IPS-11a (cell line): ENCODE results near the gene MAP1B.

Source experiments
- H3K4me3 ChIP-seq: one replicate; pipeline ENCODE4 v1.5.1; 2013; ENCODE audit warnings: low read depth, low read length, control low read depth

MAP1B gene

GRCh38 chr5:72129725-72130124, 22.4 kb downstream of the MAP1B start:
- no peak overlapping the region for H3K4me3 ChIP-seq

- H3K4me3 ChIP-seq: no peak overlapping the region
These were observed 23.1 kb downstream of the MAP1B start for GRCh38 chr5:72130351-72130761.

DNA sequence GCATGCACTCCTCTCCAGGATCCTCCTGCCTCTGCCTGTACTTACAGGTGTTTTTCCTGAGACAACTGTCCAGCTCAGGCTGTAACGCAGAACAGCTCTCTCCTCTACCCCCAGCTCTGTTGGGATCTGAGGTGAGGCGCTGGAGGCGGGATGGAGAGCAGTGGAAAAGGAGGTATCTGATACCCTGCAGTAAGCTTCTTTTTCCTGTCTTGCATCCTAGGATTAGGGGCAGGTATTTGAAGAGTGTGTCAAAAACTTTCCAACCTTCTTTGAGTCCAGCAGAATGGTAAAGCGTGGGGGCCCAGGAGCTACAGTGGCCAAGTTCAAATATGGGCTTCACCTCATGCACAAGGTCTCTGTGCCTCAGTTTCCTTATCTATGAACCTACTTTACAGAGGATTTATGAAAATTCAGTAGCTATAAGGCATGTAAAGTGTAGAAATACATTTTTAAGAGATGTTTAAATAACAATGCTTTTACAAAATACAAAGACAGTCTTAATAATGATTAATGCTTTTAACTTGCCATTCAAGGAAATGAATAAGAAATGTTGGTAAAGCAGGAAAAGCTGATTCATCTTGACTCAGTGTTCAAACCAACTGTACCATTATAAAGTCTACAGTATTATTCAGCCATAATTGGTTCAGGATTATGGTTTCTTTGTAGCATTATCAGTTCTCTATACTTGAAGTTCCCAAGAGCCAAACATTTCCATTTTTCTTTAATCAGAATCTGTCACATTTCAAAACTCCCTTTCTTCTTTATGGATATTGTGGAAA, 26.1 kb downstream of the MAP1B start:
- H3K4me3 ChIP-seq: no peak overlapping the region

DNA sequence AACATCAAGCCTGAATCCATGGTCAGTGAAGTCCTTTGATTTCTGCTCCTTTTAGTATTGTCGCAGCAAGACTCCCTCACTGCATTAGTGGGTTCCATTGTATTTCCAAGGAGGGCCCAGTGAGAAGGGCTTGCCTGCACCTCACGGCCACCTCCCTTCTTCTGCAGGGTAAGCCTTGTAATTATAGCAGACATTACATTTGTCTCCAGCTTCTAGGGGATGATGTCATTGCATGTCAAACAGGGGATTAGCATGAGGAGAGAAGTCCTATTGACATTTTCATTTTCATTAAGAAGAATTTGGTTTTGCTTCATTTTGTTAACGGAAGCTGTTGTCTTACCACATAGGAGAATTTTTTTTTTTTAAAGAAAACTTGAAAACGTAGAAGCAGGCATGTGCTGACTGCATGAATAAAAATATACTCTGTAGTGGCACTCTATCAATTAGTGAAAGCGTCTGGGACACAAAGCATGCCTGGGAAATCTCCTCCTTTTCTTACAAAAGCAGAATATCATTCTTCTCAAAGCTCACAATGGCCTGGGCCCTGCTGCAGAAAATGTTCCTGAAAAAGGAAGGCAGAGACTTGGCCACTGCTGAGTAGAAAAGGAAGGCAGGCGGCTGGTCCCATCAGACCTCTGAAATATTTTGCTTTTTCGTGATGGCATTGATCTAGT, 27.1 kb downstream of the MAP1B start:
- no peak overlapping the region for H3K4me3 ChIP-seq

DNA sequence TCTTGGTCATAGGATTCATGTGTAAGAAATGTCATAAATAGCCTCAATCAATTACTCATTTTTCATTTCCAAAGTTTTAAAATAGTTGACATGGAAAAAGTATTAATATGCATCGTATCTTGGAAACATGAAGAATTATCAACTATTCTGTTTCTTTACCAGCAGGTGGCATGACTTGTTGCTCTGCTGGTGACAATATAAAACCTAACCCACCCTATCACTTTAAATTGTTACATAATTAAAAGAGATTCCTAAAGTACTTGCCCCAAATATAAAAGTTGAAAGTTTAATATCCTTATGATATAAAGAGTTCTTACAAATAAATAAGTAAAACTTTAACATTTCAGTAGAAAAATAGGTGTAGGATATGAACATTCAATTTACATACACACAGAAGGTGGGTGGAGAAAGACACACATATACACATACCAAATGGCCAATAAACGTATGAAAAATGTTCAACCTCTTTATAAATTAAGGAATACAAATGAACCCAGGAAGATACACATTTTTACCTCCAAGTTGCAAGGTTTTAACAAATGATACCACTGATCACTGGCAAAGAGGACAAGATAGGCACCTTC, 30.6 kb downstream of the MAP1B start:
- no peak overlapping the region for H3K4me3 ChIP-seq

GRCh38 chr5:72138943-72139521, 31.8 kb downstream of the MAP1B start:
- H3K4me3 ChIP-seq: no peak overlapping the region

DNA sequence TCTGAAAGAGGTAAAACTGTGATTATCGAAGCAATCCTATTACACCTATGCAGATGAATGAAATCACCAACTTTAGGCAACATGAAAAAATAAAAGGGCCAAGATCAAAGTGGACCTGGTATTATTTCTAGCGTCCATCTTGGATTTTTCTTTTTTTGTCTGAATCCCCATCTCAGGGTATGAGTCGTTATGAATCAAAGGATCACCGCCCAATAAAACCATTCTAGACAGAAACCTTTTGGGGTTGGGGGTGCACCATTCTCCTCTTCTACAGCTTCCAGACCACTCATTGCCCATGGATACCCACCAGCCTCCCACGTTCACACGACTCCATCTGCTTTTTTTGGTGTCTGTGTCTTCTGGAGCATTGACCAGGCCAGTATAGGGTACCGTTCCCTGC, 33.4 kb downstream of the MAP1B start:
- no peak overlapping the region for H3K4me3 ChIP-seq

- H3K4me3 ChIP-seq: no peak overlapping the region
These were observed 34.4 kb downstream of the MAP1B start for GRCh38 chr5:72141440-72142355.

DNA sequence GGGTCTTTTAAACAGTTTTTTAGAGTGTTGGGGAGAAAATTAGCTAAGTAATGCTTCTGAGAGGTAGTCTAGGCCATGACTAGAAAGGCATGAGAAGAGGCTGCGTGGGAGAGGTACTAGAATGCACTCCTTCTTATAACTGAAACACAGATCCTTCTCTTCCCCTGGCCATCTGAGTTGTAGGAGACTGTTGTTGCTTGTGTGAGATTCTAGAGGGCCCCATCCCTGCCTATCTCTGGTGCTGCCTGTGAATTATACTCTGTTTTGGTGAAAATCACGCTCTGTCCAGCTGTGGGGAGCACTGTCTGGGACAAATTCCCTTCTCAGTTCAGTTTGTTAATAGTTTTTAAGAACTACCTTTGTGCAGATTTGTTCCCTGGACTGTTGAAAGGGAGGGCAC, 37.5 kb downstream of the MAP1B start:
- H3K4me3 ChIP-seq: no peak overlapping the region

DNA sequence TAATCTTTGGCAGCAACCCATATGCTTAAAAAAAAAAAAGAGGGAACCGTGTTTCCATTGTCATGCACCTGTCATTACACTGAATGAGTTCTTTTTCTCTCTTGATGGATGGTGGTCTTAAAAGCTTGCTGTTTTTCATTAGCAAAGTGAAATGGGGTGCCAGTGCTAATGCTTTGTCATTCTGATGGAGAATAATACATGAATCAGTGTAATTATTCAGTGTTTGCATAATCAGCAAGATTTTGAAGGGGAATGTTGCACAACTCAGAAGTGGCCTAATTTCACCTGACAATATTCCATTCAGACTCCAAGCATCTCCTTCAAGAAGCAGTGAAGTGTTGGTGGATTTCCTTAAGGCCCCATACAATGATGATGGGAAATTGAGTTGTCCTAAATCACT, 38.1 kb downstream of the MAP1B start:
- no peak overlapping the region for H3K4me3 ChIP-seq

DNA sequence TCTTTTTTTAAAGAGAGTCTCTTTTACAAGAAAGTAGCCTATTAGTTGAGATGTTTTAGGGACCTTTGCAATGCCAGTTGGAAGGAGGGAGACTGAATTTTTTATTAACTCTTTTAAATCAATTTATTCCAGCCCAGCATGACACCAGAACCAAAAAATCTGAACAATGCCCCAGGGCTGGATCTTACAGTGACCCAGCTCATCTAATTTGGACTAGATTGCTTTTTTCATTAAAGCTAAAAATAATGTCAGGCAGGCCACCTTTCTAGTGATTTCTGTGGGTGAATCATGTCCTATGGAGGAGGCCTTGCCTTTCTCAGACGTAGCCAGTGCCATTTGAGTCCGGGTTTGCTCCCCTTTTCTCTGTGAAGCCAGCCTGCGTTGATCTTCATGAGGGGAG, 38.8 kb downstream of the MAP1B start:
- no peak overlapping the region for H3K4me3 ChIP-seq

- no peak overlapping the region for H3K4me3 ChIP-seq
These were observed 40.3 kb downstream of the MAP1B start for GRCh38 chr5:72147569-72147968.

DNA sequence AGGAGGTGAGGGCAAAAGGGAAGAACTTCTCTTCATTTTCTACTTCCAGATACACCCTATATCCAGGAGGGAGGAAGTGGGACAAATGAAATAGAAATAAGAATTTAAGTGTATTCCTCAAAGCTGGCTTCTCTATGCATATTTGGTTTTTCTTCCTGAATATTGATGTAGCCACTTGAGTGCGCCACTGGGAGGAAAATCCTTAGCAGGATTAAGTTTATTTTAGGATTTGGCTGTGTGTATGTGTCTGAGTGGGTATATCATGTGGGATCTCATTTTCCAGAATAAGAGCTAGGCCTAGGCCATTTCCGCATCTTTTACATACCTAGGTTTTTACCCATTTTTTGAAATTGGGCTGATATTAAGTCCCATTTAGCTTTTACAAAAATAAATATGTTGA, 42.5 kb downstream of the MAP1B start:
- H3K4me3 ChIP-seq: no peak overlapping the region

DNA sequence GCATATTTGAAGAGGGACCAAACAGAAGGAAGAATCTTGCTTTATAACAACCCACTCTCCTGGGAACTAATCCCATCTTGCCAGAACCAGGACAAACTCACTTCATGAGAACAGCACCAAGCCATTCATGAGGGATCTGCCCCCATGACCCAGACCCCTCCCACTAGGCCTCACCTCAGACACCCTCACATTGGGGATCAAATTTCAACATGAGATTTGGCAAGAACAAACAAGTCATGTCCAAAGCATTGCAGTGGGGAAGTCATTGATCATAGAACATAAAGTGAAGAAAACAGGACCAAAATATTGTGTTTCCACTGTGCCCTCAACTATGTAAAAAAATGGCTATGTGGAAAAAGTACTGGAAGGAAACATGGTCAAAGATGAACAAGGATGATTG, 43.9 kb downstream of the MAP1B start:
- H3K4me3 ChIP-seq: no peak overlapping the region

DNA sequence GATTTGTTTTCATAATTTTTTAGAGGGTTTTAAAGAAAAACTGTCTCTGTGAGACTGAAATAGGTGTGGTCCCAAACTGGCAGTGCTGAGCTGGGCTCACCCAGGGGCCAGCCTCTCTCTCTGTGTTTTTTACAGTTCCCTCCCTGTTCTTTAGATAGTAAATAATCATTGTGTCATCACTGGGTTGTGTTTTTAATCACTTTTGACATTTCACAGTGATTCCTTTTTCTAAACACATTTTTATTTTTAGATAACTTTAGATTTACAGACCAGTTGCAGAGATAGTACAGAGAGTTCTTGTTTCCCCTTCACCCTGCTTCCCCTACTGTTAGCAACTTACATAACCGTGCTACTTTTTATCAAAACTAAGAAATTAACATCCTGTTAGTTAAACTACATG, 44.4 kb downstream of the MAP1B start:
- no peak overlapping the region for H3K4me3 ChIP-seq

DNA sequence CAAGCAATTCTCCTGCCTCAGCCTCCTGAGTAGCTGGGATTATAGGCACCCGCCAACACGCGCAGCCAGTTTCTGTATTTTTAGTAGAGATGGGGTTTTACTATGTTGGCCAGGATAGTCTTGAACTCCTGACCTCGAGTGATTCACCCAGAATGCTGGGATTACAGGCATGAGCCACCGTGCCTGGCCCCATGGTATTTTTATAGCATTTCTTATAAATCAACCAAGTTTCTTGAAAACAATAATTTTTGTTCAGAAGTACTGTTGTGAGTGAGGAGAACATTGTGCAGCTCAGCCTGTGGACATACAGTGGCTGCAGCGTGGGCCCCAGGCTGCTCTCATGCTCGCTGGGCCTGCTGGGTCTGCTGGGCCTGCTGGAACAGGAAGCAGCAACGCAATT, 45.3 kb downstream of the MAP1B start:
- no peak overlapping the region for H3K4me3 ChIP-seq

DNA sequence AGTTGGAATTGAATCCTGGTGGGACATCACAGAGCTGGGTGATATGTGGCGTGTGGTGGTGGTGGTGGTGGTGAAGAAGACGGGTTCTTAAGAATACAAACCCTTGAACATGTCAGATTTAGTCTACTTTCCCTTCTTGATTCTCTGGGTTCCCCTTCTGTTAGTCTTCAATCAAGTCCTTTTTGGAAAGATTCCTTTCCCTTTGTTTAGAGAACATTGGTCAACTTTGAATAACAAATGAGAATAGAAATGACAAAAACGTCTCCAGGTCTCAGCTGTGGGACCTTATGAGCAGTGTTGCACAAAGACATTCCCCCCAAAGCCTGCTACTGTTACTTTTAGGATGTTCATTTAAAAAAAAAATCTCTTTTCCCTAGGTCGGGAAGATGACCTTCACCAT, 46.3 kb downstream of the MAP1B start:
- no peak overlapping the region for H3K4me3 ChIP-seq

- H3K4me3 ChIP-seq: no peak overlapping the region
These were observed 46.9 kb downstream of the MAP1B start for GRCh38 chr5:72154076-72154756.

- H3K4me3 ChIP-seq: no peak overlapping the region
These were observed 49.8 kb downstream of the MAP1B start for GRCh38 chr5:72156946-72157624.

GRCh38 chr5:72157625-72157962, 50.3 kb downstream of the MAP1B start:
- no peak overlapping the region for H3K4me3 ChIP-seq
